ENCODE measurements around the gene NCKAP5. TPM values are rescaled to one million over a fixed set of nuclear protein-coding genes. Genes with fewer than 3 reads are reported as not detected.

The NCKAP5 gene
- total and polyA plus RNA-seq, 2 of the 8 experiments (the other 6 are each of a cell fraction or from before 2014, with no cell fraction given) = 0.27 to 0.86 TPM

- H2BK15ac ChIP-seq (ENCODE audit: low read length) = no peak overlapping the region
- H2BK120ac ChIP-seq (replicated peaks; ENCODE audit: low read depth, low read length) = no peak overlapping the region
- no peak overlapping the region for H3K23ac ChIP-seq (ENCODE audit: insufficient read length)
- H4K91ac ChIP-seq (replicated peaks; ENCODE audit: insufficient read length, low read length) = no peak overlapping the region
- H4K8ac ChIP-seq (ENCODE audit: extremely low read depth, insufficient read depth, low read length) = no peak overlapping the region
- no peak overlapping the region for H3K56ac ChIP-seq (replicated peaks; ENCODE audit: insufficient read length, low read depth, low read length)
- no peak overlapping the region for H2AFZ ChIP-seq (ENCODE audit: low read length)
- no peak overlapping the region for H3K4me3 ChIP-seq (ENCODE audit: extremely low read depth in 1 of 4, insufficient read depth in 2 of 4, low read depth in 3 of 4, low read length in 4 of 4)
- H3K23me2 ChIP-seq (ENCODE audit: low read depth, low read length) = no peaks in the 10 kb centered on the region
- H3K36me3 ChIP-seq (ENCODE audit: control insufficient read depth in 2 of 4, insufficient read depth in 4 of 4, low read length in 3 of 4) = no peaks in the 10 kb centered on the region
- no peaks in the 10 kb centered on the region for H4K20me1 ChIP-seq (replicated peaks in 1 of 2; ENCODE audit: control insufficient read depth in 1 of 2, insufficient read depth in 2 of 2, low read length in 2 of 2)
- H2BK5ac ChIP-seq (ENCODE audit: low read depth, low read length) = no peak overlapping the region
- FAIRE-seq (no peak), DNase-seq (ENCODE audit: low read depth in 1 of 2, low spot score in 2 of 2) (no peak)
- H3K79me1 ChIP-seq (ENCODE audit: low read depth, low read length) = no peaks in the 10 kb centered on the region
- H3K4me1 ChIP-seq (replicated peaks in 1 of 4; ENCODE audit: control insufficient read depth in 3 of 4, insufficient read depth in 4 of 4, low read length in 3 of 4) = no peaks in the 10 kb centered on the region
- no peak overlapping the region for H3K27ac ChIP-seq (ENCODE audit: low read depth, low read length)
- no peak overlapping the region for H3K14ac ChIP-seq (ENCODE audit: insufficient read length)
- H2BK20ac ChIP-seq (ENCODE audit: low read length) = no peak overlapping the region
- no peak overlapping the region for H2BK12ac ChIP-seq (ENCODE audit: low read depth, low read length)
- H3K4ac ChIP-seq (replicated peaks; ENCODE audit: insufficient read length, low read depth, low read length) = no peak overlapping the region
- H2AK5ac ChIP-seq (ENCODE audit: low read depth, low read length) = no peak overlapping the region
- no peak overlapping the region for H3K9ac ChIP-seq (replicated peaks in 1 of 4; ENCODE audit: extremely low read depth in 1 of 4, low read depth in 3 of 4, low read length in 3 of 4)
- H3K9me3 ChIP-seq (ENCODE audit: insufficient read depth in 2 of 2, low read depth in 1 of 2, low read length in 1 of 2) = no peaks in the 10 kb centered on the region
- ChIA-PET POLR2A (ENCODE audit: partially characterized antibody) (no interaction called here), CTCF (ENCODE audit: partially characterized antibody) (no interaction called here)
- H3K18ac ChIP-seq (ENCODE audit: extremely low read depth, low read length) = no peak overlapping the region
- no peak overlapping the region for H4K5ac ChIP-seq (ENCODE audit: insufficient read length, low read depth, low read length)
- H3K79me2 ChIP-seq (ENCODE audit: control insufficient read depth in 1 of 2, insufficient read depth in 2 of 2, low read length in 2 of 2) = no peaks in the 10 kb centered on the region
- H3K27me3 ChIP-seq (replicated peaks in 1 of 4; ENCODE audit: control insufficient read depth in 3 of 4, extremely low read depth in 1 of 4, insufficient read depth in 3 of 4, low read length in 3 of 4) = no peaks in the 10 kb centered on the region
- H3K4me2 ChIP-seq (ENCODE audit: insufficient read depth in 1 of 2, low read depth in 2 of 2, low read length in 2 of 2) = no peak overlapping the region
- WGBS, 2 experiments (ENCODE audit: extremely low coverage in 1 of 2, insufficient coverage in 1 of 2, insufficient read length in 1 of 2, insufficient replicate concordance in 2 of 2, low coverage in 1 of 2, low lambda C conversion rate in 2 of 2, missing lambda C conversion rate in 1 of 2) = 95% methylated on average over 4 of the region's 4 CpGs; no CpG with 5 or more reads in 1 of the 2 experiments
- TF ChIP-seq SAP30 (IDR thresholded peaks at IDR 0.05; ENCODE audit: insufficient read depth, insufficient replicate concordance, low read length) (no peak), NRF1 (IDR thresholded peaks at IDR 0.05; ENCODE audit: low read depth, low read length) (no peak), JUN (IDR thresholded peaks at IDR 0.05; ENCODE audit: low read depth, low read length) (no peak), KDM5A (IDR thresholded peaks at IDR 0.05; ENCODE audit: low read length) (no peak), SIN3A (conservative IDR thresholded peaks at IDR 0.05 in 1 of 2, IDR thresholded peaks at IDR 0.05 in 1 of 2; ENCODE audit: low read depth in 1 of 2, low read length in 2 of 2) (no peak), EZH2 (IDR thresholded peaks at IDR 0.05; ENCODE audit: low read depth, low read length, severe bottlenecking) (no peak), TBP (IDR thresholded peaks at IDR 0.05; ENCODE audit: low read depth, low read length) (no peak), JUND (IDR thresholded peaks at IDR 0.05; ENCODE audit: low read length) (no peak), SUZ12 (IDR thresholded peaks at IDR 0.05; ENCODE audit: low read length) (no peak), ATF3 (IDR thresholded peaks at IDR 0.05; ENCODE audit: insufficient read depth, low read depth, low read length) (no peak), SP4 (IDR thresholded peaks at IDR 0.05; ENCODE audit: low read length) (no peak), SRF (IDR thresholded peaks at IDR 0.05; ENCODE audit: low read depth, low read length) (no peak), CREB1 (IDR thresholded peaks at IDR 0.05) (no peak), SIRT6 (IDR thresholded peaks at IDR 0.05; ENCODE audit: low read length) (no peak)
- TF ChIP-seq, protein P1, sequence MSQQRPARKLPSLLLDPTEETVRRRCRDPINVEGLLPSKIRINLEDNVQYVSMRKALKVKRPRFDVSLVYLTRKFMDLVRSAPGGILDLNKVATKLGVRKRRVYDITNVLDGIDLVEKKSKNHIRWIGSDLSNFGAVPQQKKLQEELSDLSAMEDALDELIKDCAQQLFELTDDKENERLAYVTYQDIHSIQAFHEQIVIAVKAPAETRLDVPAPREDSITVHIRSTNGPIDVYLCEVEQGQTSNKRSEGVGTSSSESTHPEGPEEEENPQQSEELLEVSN (IDR thresholded peaks at IDR 0.05) = no peak
Observed at GRCh38 chr2:132884292-132884691, 684.0 kb downstream of the NCKAP5 start.
